ENCODE results near the gene FXYD5. TPM values are rescaled to one million over a fixed set of nuclear protein-coding genes. Genes with fewer than 3 reads are reported as not detected.
"Not testable (repeated sequence)": the region's sequence is repeated elsewhere in the genome, so short reads cannot be mapped to it uniquely, and the experiment has no call there.

Gene FXYD5
- total RNA-seq, 1 experiment from 2014 or later: 33.6 TPM

- CTCF ChIA-PET: interaction anchor here (0.6 kb wide), 1 partner anchor 72 kb away, joined by 5 read pairs; no protein-coding TSS in a partner anchor
- intact Hi-C loops (cut with micrococcal nuclease; ENCODE audit: unreplicated experiment) (no loop called here), in situ Hi-C loops (cut with HindIII; ENCODE audit: low pct_unique_long_range_greater_than_20kb, low sequenced_read_pairs) (no loop called here)
- BruUV-seq (replicated peaks): no TSS peak
- Histone ChIP-seq H3K27ac (ENCODE audit: low read length) (no peak overlapping the region), H3K4me1 (ENCODE audit: control insufficient read depth, insufficient read depth, low read length) (no peaks in the 10 kb centered on the region), H3K27me3 (ENCODE audit: control insufficient read depth, insufficient read depth, low read length) (peaks cover 24% of the 10 kb centered on the region), H3K4me3 (ENCODE audit: low read depth in 2 of 2, low read length in 2 of 2) (no peak overlapping the region), H3K36me3 (ENCODE audit: control insufficient read depth, insufficient read depth, low read length) (no peaks in the 10 kb centered on the region), H3K9me3 (ENCODE audit: control insufficient read depth, insufficient read depth, low read depth, low read length) (peaks cover 3% of the 10 kb centered on the region; the same call in 1 of the 2 replicates)
- POLR2A ChIA-PET: no interaction called here
- TF ChIP-seq CTCF (IDR thresholded peaks at IDR 0.05) (no peak), SIN3A (IDR thresholded peaks at IDR 0.05; ENCODE audit: borderline replicate concordance, insufficient read depth, low read depth, low read length) (no peak), TCF7L2 (IDR thresholded peaks at IDR 0.05; ENCODE audit: low read depth, low read length) (no peak), POLR2AphosphoS5 (IDR thresholded peaks at IDR 0.05; ENCODE audit: low read depth, low read length) (no peak), REST (IDR thresholded peaks at IDR 0.05; ENCODE audit: insufficient read depth in 1 of 2, low read depth in 2 of 2, low read length in 1 of 2) (no peak)
- DNase-seq (ENCODE audit: low read depth, low spot score) (no peak), ATAC-seq (no peak)
Observed at GRCh38 chr19:35195830-35196229, 41.3 kb downstream of the FXYD5 start.

DNA sequence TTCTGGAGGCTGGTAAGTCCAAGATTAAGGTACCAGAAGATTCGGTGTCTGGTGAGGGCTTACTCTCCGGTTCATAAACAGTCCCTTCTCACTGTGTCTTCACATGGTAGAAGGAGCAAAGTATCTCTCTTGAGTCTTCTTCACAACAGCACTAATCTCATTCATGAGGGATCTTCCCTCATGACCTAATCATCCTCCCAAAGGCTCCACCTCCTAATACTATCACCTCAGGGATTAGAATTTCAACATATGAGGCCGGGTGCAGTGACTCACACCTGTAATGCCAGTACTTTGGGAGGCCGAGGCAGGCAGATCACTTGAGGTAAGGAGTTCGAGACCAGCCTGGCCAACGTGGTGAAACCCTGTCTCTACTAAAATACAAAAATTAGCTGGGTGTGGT, 42.3 kb downstream of the FXYD5 start:
- H3K36me3 ChIP-seq (ENCODE audit: control insufficient read depth, insufficient read depth, low read length); CTCF ChIA-PET; ATAC-seq; BruUV-seq (replicated peaks); POLR2A ChIA-PET; H3K4me3 ChIP-seq (ENCODE audit: low read depth in 2 of 2, low read length in 2 of 2); in situ Hi-C loops (cut with HindIII; ENCODE audit: low pct_unique_long_range_greater_than_20kb, low sequenced_read_pairs); H3K27ac ChIP-seq (ENCODE audit: low read length); DNase-seq (ENCODE audit: low read depth, low spot score); H3K9me3 ChIP-seq (ENCODE audit: control insufficient read depth, insufficient read depth, low read depth, low read length); intact Hi-C loops (cut with micrococcal nuclease; ENCODE audit: unreplicated experiment); H3K4me1 ChIP-seq (ENCODE audit: control insufficient read depth, insufficient read depth, low read length): not testable (repeated sequence)
- peaks cover 25% of the 10 kb centered on the region for H3K27me3 ChIP-seq (ENCODE audit: control insufficient read depth, insufficient read depth, low read length)

DNA sequence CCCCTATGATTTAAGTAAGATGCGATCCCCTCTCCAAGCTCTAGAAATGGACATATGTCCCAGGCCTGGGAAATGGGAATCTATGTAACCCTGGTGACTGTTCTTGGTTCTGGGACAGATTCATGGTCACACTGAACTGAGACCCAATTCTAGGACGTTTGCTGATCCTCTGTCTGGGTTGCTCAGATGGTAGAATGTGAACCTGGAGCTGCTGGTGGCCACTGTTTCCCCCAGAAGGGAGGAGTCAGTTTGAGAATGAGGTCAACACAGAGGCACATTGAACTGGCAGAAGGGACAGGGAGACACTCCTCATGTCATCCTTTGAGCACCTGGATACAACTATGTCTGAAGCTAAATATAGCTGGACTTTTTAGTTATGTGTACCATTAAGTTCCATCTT, 44.9 kb downstream of the FXYD5 start:
- ATAC-seq: no peak
- H3K4me1 ChIP-seq (ENCODE audit: control insufficient read depth, insufficient read depth, low read length): no peaks in the 10 kb centered on the region
- H3K27ac ChIP-seq (ENCODE audit: low read length): no peak overlapping the region
- no peaks in the 10 kb centered on the region for H3K9me3 ChIP-seq (ENCODE audit: control insufficient read depth, insufficient read depth, low read depth, low read length)
- ChIA-PET POLR2A (interaction anchor here (0.6 kb wide), 1 partner anchor 12 kb away, joined by 4 read pairs; no protein-coding TSS in a partner anchor), CTCF (interaction anchor here (0.6 kb wide), 1 partner anchor 132 kb away, joined by 6 read pairs; no protein-coding TSS in a partner anchor)
- no peaks in the 10 kb centered on the region for H3K36me3 ChIP-seq (ENCODE audit: control insufficient read depth, insufficient read depth, low read length)
- peaks cover 15% of the 10 kb centered on the region for H3K27me3 ChIP-seq (ENCODE audit: control insufficient read depth, insufficient read depth, low read length)
- H3K4me3 ChIP-seq (ENCODE audit: low read depth in 2 of 2, low read length in 2 of 2): no peak overlapping the region
- no TSS peak for BruUV-seq (replicated peaks)
- intact Hi-C loops (cut with micrococcal nuclease; ENCODE audit: unreplicated experiment): no loop called here
- in situ Hi-C loops (cut with HindIII; ENCODE audit: low pct_unique_long_range_greater_than_20kb, low sequenced_read_pairs): no loop called here
- TF ChIP-seq POLR2AphosphoS5 (IDR thresholded peaks at IDR 0.05; ENCODE audit: low read depth, low read length): no peak
- TF ChIP-seq REST (IDR thresholded peaks at IDR 0.05; ENCODE audit: insufficient read depth in 1 of 2, low read depth in 2 of 2, low read length in 1 of 2): no peak
- TF ChIP-seq SIN3A (IDR thresholded peaks at IDR 0.05; ENCODE audit: borderline replicate concordance, insufficient read depth, low read depth, low read length): no peak
- no peak for DNase-seq (ENCODE audit: low read depth, low spot score)
